Measurements from ENCODE around the gene ADRA2A.

The ADRA2A gene

GRCh38 chr10:111113238-111113960, 36.6 kb downstream of the ADRA2A start:
- no peak overlapping the region for H3K27ac ChIP-seq
- TF ChIP-seq CTCF (conservative IDR thresholded peaks at IDR 0.05), result no peak

- TF ChIP-seq CTCF (conservative IDR thresholded peaks at IDR 0.05), result no peak
- H3K27ac ChIP-seq, result no peak overlapping the region
Measured at GRCh38 chr10:111113961-111114757, 37.3 kb downstream of the ADRA2A start.

GRCh38 chr10:111114758-111115500, 38.1 kb downstream of the ADRA2A start:
- TF ChIP-seq CTCF (conservative IDR thresholded peaks at IDR 0.05), result no peak
- H3K27ac ChIP-seq, result no peak overlapping the region

GRCh38 chr10:111116211-111116610, 39.4 kb downstream of the ADRA2A start:
- TF ChIP-seq CTCF (conservative IDR thresholded peaks at IDR 0.05), result no peak
- H3K27ac ChIP-seq, result no peak overlapping the region

- H3K27ac ChIP-seq, result no peak overlapping the region
- no peak for TF ChIP-seq CTCF (conservative IDR thresholded peaks at IDR 0.05)
Measured at GRCh38 chr10:111116762-111117445, 40.1 kb downstream of the ADRA2A start.

- H3K27ac ChIP-seq, result no peak overlapping the region
- TF ChIP-seq CTCF (conservative IDR thresholded peaks at IDR 0.05), result no peak
Measured at GRCh38 chr10:111117528-111118277, 40.9 kb downstream of the ADRA2A start.
